Vagina (tissue), 2 donors: Measurements from ENCODE around the gene NT5C3A. TPM values are rescaled to one million over a fixed set of nuclear protein-coding genes. Genes with fewer than 3 reads are reported as not detected.

Experiments
- DNase-seq, 2 donors: peaks; one replicate each; pipeline ENCODE4 v3.0.0-alpha.2; 2017; ENCODE audit errors: extremely low spot score in 2 of 2
- H3K27ac ChIP-seq: fragments of 200-600 bp; sonication (generic); one replicate; pipeline ENCODE4 v1.5.1; 2019
- H3K27me3 ChIP-seq: fragments of 200-600 bp; sonication (generic); one replicate; pipeline ENCODE4 v1.5.1; 2019
- H3K36me3 ChIP-seq, 2 donors: fragments of 200-600 bp; sonication (generic); one replicate each; pipeline ENCODE4 v1.5.1; 2017 to 2019
- H3K4me1 ChIP-seq: fragments of 200-600 bp; sonication (generic); one replicate; pipeline ENCODE4 v1.5.1; 2019
- H3K4me3 ChIP-seq, 2 donors: fragments of 200-600 bp; sonication (generic); 1 replicate in 1 of 2; 2 replicates in 1 of 2; pipeline ENCODE4 v1.5.1; 2016 to 2019
- H3K9me3 ChIP-seq: fragments of 200-600 bp; sonication (generic); one replicate; pipeline ENCODE4 v1.5.1; 2019
- CTCF ChIP-seq, 3 experiments: fragments of 450-650 bp in 2 of 3; fragments of 200-600 bp in 1 of 3; sonication (generic) in 1 of 3; IDR thresholded peaks; one replicate each; pipeline ENCODE4 v1.5.1; 2017 to 2019; ENCODE audit warnings: antibody characterized with exemption in 3 of 3, mild to moderate bottlenecking in 2 of 3, moderate library complexity in 2 of 3
- POLR2A ChIP-seq, 2 donors: fragments of 450-650 bp; IDR thresholded peaks; one replicate each; pipeline ENCODE4 v1.6.1; 2017; ENCODE audit warnings: antibody characterized with exemption in 2 of 2, mild to moderate bottlenecking in 2 of 2, moderate library complexity in 2 of 2
- POLR2AphosphoS5 ChIP-seq, 2 donors: sonication (generic); formaldehyde crosslinking; IDR thresholded peaks; one replicate each; pipeline ENCODE4 v1.9.0; 2017; ENCODE audit warnings: antibody characterized with exemption in 2 of 2, mild to moderate bottlenecking in 2 of 2, low read depth in 1 of 2; ENCODE audit not compliant: insufficient read depth in 1 of 2
- intact Hi-C: fragments of 100-400 bp; cut with DNase I; formaldehyde crosslinking; loops from one replicate; pipeline ENCODE4 v1.15.1; 2023
- total RNA-seq: library from RNA; depleted of rRNA; stranded (reverse); fragments of >200 nt; gene quantifications from one replicate; pipeline ENCODE4 v1.2.3, GENCODE V29; 2016

NT5C3A gene
- total RNA-seq, 1 donor from 2014 or later, result 17.2 TPM

GRCh38 chr7:33108554-33109004 lies 46.0 kb upstream of the NT5C3A start:
- Histone ChIP-seq H3K9me3 (no peaks in the 10 kb centered on the region), H3K27ac (peak overlapping the region; percentile 82), H3K4me3 (peak overlapping the region; percentile 94 to 99), H3K4me1 (peaks cover 48% of the 10 kb centered on the region), H3K27me3 (no peaks in the 10 kb centered on the region), H3K36me3 (peaks cover 0 to under 1% of the 10 kb centered on the region in 2 donors)
- no peak for DNase-seq
- intact Hi-C loops, result no loop called here
- no peak for TF ChIP-seq CTCF (IDR thresholded peaks at IDR 0.05)
- no peak for TF ChIP-seq POLR2AphosphoS5 (IDR thresholded peaks at IDR 0.05; ENCODE audit: insufficient read depth in 1 of 2, low read depth in 1 of 2)
- TF ChIP-seq POLR2A (IDR thresholded peaks at IDR 0.05), result no peak

- no peak for DNase-seq
- TF ChIP-seq POLR2A (IDR thresholded peaks at IDR 0.05) (no peak), POLR2AphosphoS5 (IDR thresholded peaks at IDR 0.05; ENCODE audit: insufficient read depth in 1 of 2, low read depth in 1 of 2) (no peak), CTCF (IDR thresholded peaks at IDR 0.05) (peak in 2 of 3 experiments; percentile 24 to 29)
- H3K36me3 ChIP-seq, result peaks cover 0 to 13% of the 10 kb centered on the region in 2 donors
- H3K4me1 ChIP-seq, result peaks cover 48% of the 10 kb centered on the region
- peak overlapping the region; percentile 6 for H3K27ac ChIP-seq
- no peaks in the 10 kb centered on the region for H3K27me3 ChIP-seq
- intact Hi-C loops, result no loop called here
- peak overlapping the region; percentile 94 to 99 for H3K4me3 ChIP-seq
- no peaks in the 10 kb centered on the region for H3K9me3 ChIP-seq
Measured at GRCh38 chr7:33107136-33108066, 44.8 kb upstream of the NT5C3A start.

- no peaks in the 10 kb centered on the region for H3K9me3 ChIP-seq
- intact Hi-C loops, result no loop called here
- no peak for DNase-seq
- H3K4me1 ChIP-seq, result peaks cover 22% of the 10 kb centered on the region
- H3K27ac ChIP-seq, result no peak overlapping the region
- no peak overlapping the region for H3K4me3 ChIP-seq
- H3K27me3 ChIP-seq, result no peaks in the 10 kb centered on the region
- H3K36me3 ChIP-seq, result peaks cover 0 to 45% of the 10 kb centered on the region in 2 donors
- no peak for TF ChIP-seq CTCF (IDR thresholded peaks at IDR 0.05)
- TF ChIP-seq POLR2AphosphoS5 (IDR thresholded peaks at IDR 0.05; ENCODE audit: insufficient read depth in 1 of 2, low read depth in 1 of 2), result no peak
- TF ChIP-seq POLR2A (IDR thresholded peaks at IDR 0.05), result no peak
Measured at GRCh38 chr7:33101906-33102305, 39.3 kb upstream of the NT5C3A start.

GRCh38 chr7:33100770-33101169 lies 38.2 kb upstream of the NT5C3A start:
- Histone ChIP-seq H3K27me3 (no peaks in the 10 kb centered on the region), H3K4me1 (peaks cover 11% of the 10 kb centered on the region), H3K4me3 (no peak overlapping the region), H3K27ac (no peak overlapping the region), H3K9me3 (no peaks in the 10 kb centered on the region), H3K36me3 (peaks cover 0 to 57% of the 10 kb centered on the region in 2 donors)
- intact Hi-C loops, result no loop called here
- TF ChIP-seq POLR2AphosphoS5 (IDR thresholded peaks at IDR 0.05; ENCODE audit: insufficient read depth in 1 of 2, low read depth in 1 of 2) (no peak), POLR2A (IDR thresholded peaks at IDR 0.05) (no peak), CTCF (IDR thresholded peaks at IDR 0.05) (no peak)
- DNase-seq, result no peak
